ENCODE results near the gene GOLGA8K. TPM values are rescaled to one million over a fixed set of nuclear protein-coding genes. Genes with fewer than 3 reads are reported as not detected.
"Not testable (repeated sequence)": the region's sequence is repeated elsewhere in the genome, so short reads cannot be mapped to it uniquely, and the experiment has no call there.

The GOLGA8K gene
- total and polyA plus RNA-seq, 11 donors = 0.20 to 0.56 (median 0.31) TPM; not detected in 5

GRCh38 chr15:32361662-32362061 lies 41.4 kb downstream of the GOLGA8K start:
- H3K27ac ChIP-seq; H3K36me3 ChIP-seq; ATAC-seq; H3K4me1 ChIP-seq; H3K9me3 ChIP-seq; intact Hi-C loops (cut with DNase I); H3K4me3 ChIP-seq; H3K27me3 ChIP-seq: not testable (repeated sequence)
- peak in 1 of 5 donors; percentile 4 for DNase-seq
- 60 to 89% methylated on average over 3 of the region's 4 CpGs; no CpG with 5 or more reads in 2 of the 4 donors for WGBS, 4 donors

GRCh38 chr15:32358462-32358861 lies 44.6 kb downstream of the GOLGA8K start:
- H3K36me3 ChIP-seq; H3K4me1 ChIP-seq; H3K4me3 ChIP-seq; H3K9me3 ChIP-seq; H3K27me3 ChIP-seq; H3K27ac ChIP-seq; intact Hi-C loops (cut with DNase I); ATAC-seq; DNase-seq: not testable (repeated sequence)
- 57 to 73% methylated on average over 1 of the region's 1 CpG; no CpG with 5 or more reads in 2 of the 4 donors for WGBS, 4 donors

- H3K9me3 ChIP-seq; H3K27ac ChIP-seq; H3K4me1 ChIP-seq; intact Hi-C loops (cut with DNase I); H3K4me3 ChIP-seq; DNase-seq; ATAC-seq; H3K27me3 ChIP-seq; H3K36me3 ChIP-seq: not testable (repeated sequence)
Observed at GRCh38 chr15:32356909-32357308, 46.2 kb downstream of the GOLGA8K start.

- no CpG with 5 or more reads among the region's 7 CpGs for WGBS, 4 donors
- intact Hi-C loops (cut with DNase I); H3K4me1 ChIP-seq; DNase-seq; H3K36me3 ChIP-seq; H3K9me3 ChIP-seq; H3K4me3 ChIP-seq; H3K27me3 ChIP-seq; H3K27ac ChIP-seq: not testable (repeated sequence)
- ATAC-seq = peak in 3 of 4 donors; percentile 29 to 45 (median 37)
Observed at GRCh38 chr15:32352748-32353147, 50.3 kb downstream of the GOLGA8K start.

GRCh38 chr15:32350563-32351220 lies 52.4 kb downstream of the GOLGA8K start:
- intact Hi-C loops (cut with DNase I); H3K36me3 ChIP-seq; H3K9me3 ChIP-seq; H3K27ac ChIP-seq; DNase-seq; H3K4me3 ChIP-seq; H3K4me1 ChIP-seq; H3K27me3 ChIP-seq: not testable (repeated sequence)
- ATAC-seq = peak in 1 of 4 donors; percentile 44
- 77% methylated on average over 2 of the region's 4 CpGs; no CpG with 5 or more reads in 3 of the 4 donors for WGBS, 4 donors

GRCh38 chr15:32347037-32347436 lies 56.1 kb downstream of the GOLGA8K start:
- WGBS, 4 donors = 5 to 16% (median 5%) methylated on average over 6 to 17 of the region's 31 CpGs; no CpG with 5 or more reads in 1 of the 4 donors
- H3K4me3 ChIP-seq; H3K27ac ChIP-seq; H3K9me3 ChIP-seq; H3K27me3 ChIP-seq; H3K36me3 ChIP-seq; DNase-seq; intact Hi-C loops (cut with DNase I); ATAC-seq; H3K4me1 ChIP-seq: not testable (repeated sequence)

GRCh38 chr15:32345978-32346547 lies 57.0 kb downstream of the GOLGA8K start:
- WGBS, 4 donors = 0 to 1% (median 0%) methylated on average over 7 to 14 of the region's 46 CpGs
- H3K4me1 ChIP-seq = not testable (repeated sequence)
- peak in 1 of 4 donors; percentile 5 for ATAC-seq

GRCh38 chr15:32343921-32344320 lies 59.2 kb downstream of the GOLGA8K start:
- H3K27ac ChIP-seq; H3K4me1 ChIP-seq; H3K9me3 ChIP-seq; ATAC-seq; H3K27me3 ChIP-seq; DNase-seq; H3K36me3 ChIP-seq; H3K4me3 ChIP-seq; intact Hi-C loops (cut with DNase I): not testable (repeated sequence)
- 33 to 51% (median 46%) methylated on average over 1 of the region's 3 CpGs for WGBS, 4 donors

More at GRCh38 chr15:32345978-32346547, 57.0 kb downstream of the GOLGA8K start:
- intact Hi-C loops (cut with DNase I); H3K36me3 ChIP-seq; H3K4me3 ChIP-seq; H3K27me3 ChIP-seq; H3K9me3 ChIP-seq; H3K27ac ChIP-seq; DNase-seq: not testable (repeated sequence)

Other genes starting within 250 kb of the GOLGA8K start
- 1 to 10 TPM in 3 of 9 donors, under 1 TPM in 4, not detected in 2; 0.72 to 3.5 (median 0.95) TPM for gene GOLGA8O, start 52.3 kb upstream of the GOLGA8K start, total RNA-seq
- gene GOLGA8O, start 52.3 kb upstream of the GOLGA8K start, polyA plus RNA-seq = 1 to 10 TPM in 1 of 2 donors, under 1 TPM in 1; 0.42 to 1.3 TPM
- 10 to 100 TPM in 1 of 9 donors, 1 to 10 TPM in 8; 3.8 to 10.2 (median 5.1) TPM for gene GOLGA8N, start 190.2 kb upstream of the GOLGA8K start, total RNA-seq
- gene GOLGA8N, start 190.2 kb upstream of the GOLGA8K start, polyA plus RNA-seq = 10 to 100 TPM in 1 of 2 donors, 1 to 10 TPM in 1; 1.7 to 12.6 TPM
- gene ARHGAP11A, start 212.2 kb upstream of the GOLGA8K start, total RNA-seq = 10 to 100 TPM in 1 of 9 donors, 1 to 10 TPM in 6, under 1 TPM in 2; 0.91 to 11.1 (median 1.9) TPM
- under 1 TPM; 0.61 to 0.87 TPM for gene ARHGAP11A, start 212.2 kb upstream of the GOLGA8K start, polyA plus RNA-seq
- gene SCG5, start 238.4 kb upstream of the GOLGA8K start, total RNA-seq = 1 to 10 TPM in 2 of 9 donors, under 1 TPM in 1, not detected in 6; 0.54 to 5.3 (median 1.1) TPM
- gene SCG5, start 238.4 kb upstream of the GOLGA8K start, polyA plus RNA-seq = under 1 TPM in 1 of 2 donors, not detected in 1; 0.54 TPM

Data from heart left ventricle (tissue), 16 donors.